ENCODE results near the gene CFAP20DC.

- TF ChIP-seq CTCF (IDR thresholded peaks at IDR 0.05; ENCODE audit: low read length) (no peak), EZH2phosphoT487 (IDR thresholded peaks at IDR 0.05; ENCODE audit: low read length) (no peak)
Observed at GRCh38 chr3:58833491-58833890, 216.3 kb downstream of the CFAP20DC start.
